Memory B cell (primary cell): ENCODE measurements around the gene FXYD5.
A peak's percentile ranks its signal among the peaks of the same experiment; 100 is the strongest.

Source experiments
- ATAC-seq: fragments of 150-1000 bp; cut with Tn5 transposase; 2 replicates; pipeline ENCODE4 v1.10.0; 2021; ENCODE audit warnings: low read depth, mild to moderate bottlenecking, moderate library complexity
- DNase-seq, 2 donors: peaks; one replicate each; pipeline ENCODE4 v3.0.0; 2022; ENCODE audit warnings: low spot score in 2 of 2
- H3K27ac Mint-ChIP-seq: one replicate; pipeline ENCODE4 v1.8.0; 2022; ENCODE audit warnings: mild to moderate bottlenecking, moderate library complexity, mixed read lengths
- H3K27me3 Mint-ChIP-seq: one replicate; pipeline ENCODE4 v1.8.0; 2022; ENCODE audit warnings: mixed read lengths
- H3K36me3 Mint-ChIP-seq: one replicate; pipeline ENCODE4 v1.8.0; 2022; ENCODE audit warnings: mild to moderate bottlenecking, mixed read lengths
- H3K4me1 Mint-ChIP-seq: one replicate; pipeline ENCODE4 v1.8.0; 2022; ENCODE audit warnings: mixed read lengths
- H3K4me3 Mint-ChIP-seq: one replicate; pipeline ENCODE4 v1.8.0; 2022; ENCODE audit warnings: mild to moderate bottlenecking, moderate library complexity, mixed read lengths
- H3K9me3 Mint-ChIP-seq: one replicate; pipeline ENCODE4 v1.8.0; 2022; ENCODE audit warnings: mixed read lengths

The FXYD5 gene

DNA sequence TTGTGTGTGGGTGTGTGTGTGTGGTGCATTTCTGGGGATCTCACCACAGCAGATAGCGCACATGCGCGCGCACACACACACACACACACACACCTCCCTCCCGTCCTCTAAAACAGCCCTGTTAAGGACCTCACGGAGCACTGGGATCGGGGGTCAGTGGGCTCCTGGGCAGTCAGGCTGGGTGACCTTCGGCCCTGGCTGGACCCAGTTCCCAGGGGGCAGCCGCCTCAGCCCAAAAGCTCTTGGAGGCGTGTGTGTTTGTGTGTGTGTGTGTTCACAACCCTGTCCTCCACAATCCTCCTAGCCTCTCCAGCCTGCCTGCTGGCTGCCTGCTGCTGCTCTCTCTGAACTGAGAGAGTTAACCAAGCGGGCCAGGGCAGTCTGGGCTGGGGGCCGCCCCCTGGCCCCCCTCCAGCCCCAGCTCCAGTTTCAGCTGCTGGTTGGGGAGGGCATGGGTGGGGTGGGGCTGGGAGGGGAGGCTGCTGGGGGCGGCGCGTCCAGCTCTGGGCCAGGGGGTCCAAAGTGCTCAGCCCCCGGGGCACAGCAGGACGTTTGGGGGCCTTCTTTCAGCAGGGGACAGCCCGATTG lies 16.1 kb upstream of the FXYD5 start, which contains the start of gene FXYD1:
Gene FXYD1 (plus strand): TSS at position 520 of the 588 bp plus-strand sequence. CDS start 1,256 bp downstream, outside the sequence.
- H3K4me3 Mint-ChIP-seq: no peak within 1 kb of the TSS
- H3K9me3 Mint-ChIP-seq: no peaks in the 10 kb centered on the region
- peaks cover 1% of the 10 kb centered on the region for H3K36me3 Mint-ChIP-seq
- H3K27ac Mint-ChIP-seq: no peak within 1 kb of the TSS
- H3K4me1 Mint-ChIP-seq: peaks cover 29% of the 10 kb centered on the region
- DNase-seq: no peak
- no peak for ATAC-seq
- H3K27me3 Mint-ChIP-seq: peaks cover 4% of the 10 kb centered on the region

- ATAC-seq (no peak), DNase-seq (no peak)
- Mint-ChIP-seq H3K27me3 (peaks cover 4% of the 10 kb centered on the region), H3K27ac (peak overlapping the region; percentile 58), H3K36me3 (no peaks in the 10 kb centered on the region), H3K4me3 (peak overlapping the region; percentile 76), H3K9me3 (no peaks in the 10 kb centered on the region), H3K4me1 (peaks cover 40% of the 10 kb centered on the region)
Observed at GRCh38 chr19:35140207-35140961, 14.2 kb upstream of the FXYD5 start.

DNA sequence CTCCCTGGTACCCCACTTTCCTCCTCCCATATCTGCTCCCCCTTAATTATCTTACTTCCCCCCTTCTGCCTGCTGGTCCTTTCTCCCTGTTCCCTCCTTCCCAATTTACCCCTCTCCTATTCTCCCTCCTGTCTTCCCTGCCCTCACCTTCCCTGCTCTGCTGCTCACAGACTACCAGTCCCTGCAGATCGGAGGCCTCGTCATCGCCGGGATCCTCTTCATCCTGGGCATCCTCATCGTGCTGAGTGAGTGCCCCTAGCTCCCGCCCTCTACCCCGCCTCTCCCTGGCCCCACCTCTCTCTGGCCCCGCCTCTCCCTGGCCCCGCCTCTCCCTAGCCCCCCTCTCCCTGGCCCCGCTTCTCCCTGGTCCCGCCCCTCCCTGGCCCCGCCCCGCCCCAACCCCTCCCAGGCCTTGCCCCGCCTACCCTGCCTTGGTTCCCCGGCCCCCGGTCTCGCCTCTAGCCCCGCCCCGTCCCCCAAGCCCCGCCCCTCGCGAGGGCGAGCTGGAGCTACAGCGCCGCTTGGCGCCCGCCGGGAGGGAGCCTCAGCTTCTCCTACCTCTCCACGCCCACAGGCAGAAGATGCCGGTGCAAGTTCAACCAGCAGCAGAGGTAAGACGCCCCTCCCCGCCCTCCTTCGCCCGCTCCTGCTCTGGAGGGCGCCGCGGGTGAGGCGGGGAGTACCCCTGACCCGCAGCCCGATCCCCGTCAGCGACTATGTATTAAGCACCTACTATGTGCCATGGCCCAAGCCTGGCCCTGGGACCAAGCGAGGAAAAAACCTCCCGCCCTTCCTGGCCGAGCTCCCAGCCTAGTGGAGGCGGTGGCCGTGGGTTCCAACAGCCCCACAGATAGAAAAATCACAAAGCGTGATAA lies 13.3 kb upstream of the FXYD5 start:
- Mint-ChIP-seq H3K36me3 (no peaks in the 10 kb centered on the region), H3K4me3 (peak overlapping the region; percentile 90), H3K9me3 (no peaks in the 10 kb centered on the region), H3K27me3 (peaks cover 4% of the 10 kb centered on the region), H3K27ac (peak overlapping the region; percentile 59), H3K4me1 (peaks cover 38% of the 10 kb centered on the region)
- DNase-seq: peak; percentile 87 to 89
- ATAC-seq: peak; percentile 73

GRCh38 chr19:35141837-35142605 lies 12.5 kb upstream of the FXYD5 start:
- H3K27me3 Mint-ChIP-seq: peaks cover 4% of the 10 kb centered on the region
- peaks cover 37% of the 10 kb centered on the region for H3K4me1 Mint-ChIP-seq
- ATAC-seq: peak; percentile 23
- H3K9me3 Mint-ChIP-seq: no peaks in the 10 kb centered on the region
- H3K27ac Mint-ChIP-seq: peak overlapping the region; percentile 59
- H3K36me3 Mint-ChIP-seq: no peaks in the 10 kb centered on the region
- no peak for DNase-seq
- H3K4me3 Mint-ChIP-seq: peak overlapping the region; percentile 90

DNA sequence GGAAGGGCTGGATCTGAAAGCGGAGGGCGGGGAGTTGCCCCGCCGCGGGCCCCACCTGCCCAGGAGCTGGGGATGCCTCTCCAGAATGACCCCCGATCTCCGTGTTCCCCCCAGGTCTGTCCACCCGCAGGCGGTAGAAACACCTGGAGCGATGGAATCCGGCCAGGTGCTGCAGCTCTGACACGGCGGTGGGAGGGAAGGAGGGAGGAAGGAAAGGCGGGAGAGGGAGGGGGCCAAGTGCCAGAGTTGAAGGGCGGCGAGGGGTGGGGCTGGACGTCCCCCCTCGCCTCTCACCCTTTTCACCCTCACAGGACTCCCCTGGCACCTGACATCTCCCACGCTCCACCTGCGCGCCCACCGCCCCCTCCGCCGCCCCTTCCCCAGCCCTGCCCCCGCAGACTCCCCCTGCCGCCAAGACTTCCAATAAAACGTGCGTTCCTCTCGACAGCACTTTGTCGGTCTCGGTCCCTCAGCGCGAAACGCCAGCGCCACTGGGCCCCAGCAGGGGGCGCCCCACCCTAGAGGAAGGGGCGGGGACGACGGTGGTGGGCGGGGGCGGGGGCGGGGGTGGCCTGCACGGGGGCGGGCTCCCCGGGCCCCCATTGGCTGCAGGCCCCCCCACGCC lies 11.8 kb upstream of the FXYD5 start:
- no peaks in the 10 kb centered on the region for H3K9me3 Mint-ChIP-seq
- no peak overlapping the region for H3K27ac Mint-ChIP-seq
- H3K36me3 Mint-ChIP-seq: no peaks in the 10 kb centered on the region
- peaks cover 32% of the 10 kb centered on the region for H3K4me1 Mint-ChIP-seq
- peak; percentile 35 for ATAC-seq
- H3K27me3 Mint-ChIP-seq: peaks cover 2% of the 10 kb centered on the region
- DNase-seq: peak; percentile 77 to 78
- peak overlapping the region; percentile 90 for H3K4me3 Mint-ChIP-seq

DNA sequence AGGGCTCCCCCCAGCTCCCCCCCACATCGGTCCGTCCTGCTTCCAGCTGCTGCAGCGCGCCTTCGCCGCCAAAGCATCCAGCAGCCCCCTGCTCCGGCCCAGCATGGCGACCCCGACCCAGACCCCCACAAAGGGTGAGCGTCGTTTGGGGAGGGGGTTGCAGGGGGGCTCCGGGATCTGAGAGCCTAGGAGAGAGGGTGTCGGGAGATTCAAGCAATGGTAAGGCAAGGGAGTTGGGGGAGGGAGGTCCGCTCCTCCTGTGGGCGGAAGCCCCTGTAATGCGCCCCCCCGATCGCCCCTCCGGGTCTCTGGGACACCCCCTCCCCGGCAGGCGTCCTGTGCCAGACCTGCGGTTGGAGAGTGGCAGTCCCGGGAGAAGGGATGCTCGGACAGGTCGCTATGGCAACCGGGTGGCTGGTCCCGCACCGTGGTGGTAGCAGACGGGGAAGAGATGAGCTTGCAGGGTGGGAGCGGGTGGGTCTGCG lies 11.3 kb upstream of the FXYD5 start, which contains the start of gene FXYD7:
Gene FXYD7 (plus strand): TSS at position 25 of the 485 bp plus-strand sequence. CDS start 79 bp downstream, at position 104.
- Mint-ChIP-seq H3K4me1 (peaks cover 27% of the 10 kb centered on the region), H3K36me3 (no peaks in the 10 kb centered on the region), H3K9me3 (no peaks in the 10 kb centered on the region), H3K27ac (peak within 1 kb of the TSS; percentile 16), H3K27me3 (peaks cover 2% of the 10 kb centered on the region), H3K4me3 (peak within 1 kb of the TSS; percentile 90)
- ATAC-seq: no peak
- DNase-seq: no peak

- H3K4me3 Mint-ChIP-seq: peak overlapping the region; percentile 1
- H3K27ac Mint-ChIP-seq: peak overlapping the region; percentile 16
- H3K27me3 Mint-ChIP-seq: peaks cover 2% of the 10 kb centered on the region
- H3K4me1 Mint-ChIP-seq: peaks cover 27% of the 10 kb centered on the region
- DNase-seq (no peak), ATAC-seq (no peak)
- H3K36me3 Mint-ChIP-seq: no peaks in the 10 kb centered on the region
- H3K9me3 Mint-ChIP-seq: no peaks in the 10 kb centered on the region
Observed at GRCh38 chr19:35143818-35144217, 10.7 kb upstream of the FXYD5 start.

DNA sequence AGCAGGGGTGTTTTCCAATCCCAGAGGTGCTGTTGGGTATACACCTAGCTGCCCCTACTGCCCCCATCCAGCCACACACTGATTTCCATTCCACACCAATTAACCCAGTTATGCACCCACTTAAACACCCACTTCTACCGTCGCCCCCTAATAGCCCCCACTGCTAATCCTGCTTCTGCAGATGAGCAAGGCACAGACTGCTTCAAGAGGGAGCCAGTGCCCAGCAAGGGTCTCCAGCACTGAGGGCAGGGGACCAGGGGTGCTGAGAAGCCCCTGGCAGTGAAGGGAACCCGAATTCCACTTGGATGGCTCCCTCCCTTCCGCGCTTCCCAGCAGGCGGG lies 10.3 kb upstream of the FXYD5 start:
- no peak for ATAC-seq

DNA sequence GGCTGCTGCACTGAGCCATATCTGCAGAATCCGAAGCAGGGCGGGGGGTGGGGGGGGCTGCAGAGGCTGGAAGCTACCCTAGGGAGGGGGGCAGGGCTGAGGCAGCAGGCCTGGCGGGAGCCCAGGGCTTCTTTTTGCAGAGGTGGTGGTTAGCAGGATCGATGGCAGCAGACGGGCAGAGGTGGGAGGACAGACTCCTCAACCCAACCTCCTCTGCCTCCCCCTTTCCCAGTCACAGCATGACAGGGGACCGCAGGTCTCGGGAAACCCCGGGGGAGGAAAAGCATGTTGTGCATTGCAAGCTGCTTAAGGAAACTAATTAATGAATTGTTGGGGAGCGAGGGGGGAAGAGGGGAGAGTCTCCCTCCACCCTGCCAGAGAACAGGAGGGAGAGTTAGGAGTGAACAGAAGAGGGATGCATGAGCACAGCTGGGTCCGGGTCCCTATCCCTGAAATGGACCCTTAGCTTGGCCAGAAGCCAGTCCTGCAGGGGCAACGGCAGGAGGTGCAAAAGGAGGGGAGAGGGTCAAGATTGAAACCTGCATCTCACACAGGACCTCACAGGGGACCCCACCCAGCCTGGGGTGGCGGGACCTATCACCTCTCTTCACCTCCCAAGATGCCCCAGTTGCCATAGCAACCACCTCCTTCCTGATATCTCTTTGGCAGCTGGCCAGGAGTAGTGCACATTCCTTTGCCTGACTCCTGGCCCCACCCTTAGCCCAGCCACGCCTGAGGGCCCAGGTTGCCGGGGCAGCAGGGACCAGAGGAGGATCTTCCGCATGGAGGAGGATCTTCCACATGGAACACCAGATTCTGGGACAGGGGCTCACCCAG lies 9.7 kb upstream of the FXYD5 start:
- Mint-ChIP-seq H3K27ac (no peak overlapping the region), H3K9me3 (no peaks in the 10 kb centered on the region), H3K36me3 (no peaks in the 10 kb centered on the region), H3K4me1 (peaks cover 25% of the 10 kb centered on the region), H3K27me3 (peaks cover 2% of the 10 kb centered on the region), H3K4me3 (no peak overlapping the region)
- ATAC-seq (no peak), DNase-seq (no peak)

More for the DNA sequence above, 10.3 kb upstream of the FXYD5 start:
- no peaks in the 10 kb centered on the region for H3K9me3 Mint-ChIP-seq
- no peaks in the 10 kb centered on the region for H3K36me3 Mint-ChIP-seq
- H3K4me3 Mint-ChIP-seq: no peak overlapping the region
- no peak for DNase-seq
- peaks cover 25% of the 10 kb centered on the region for H3K4me1 Mint-ChIP-seq
- H3K27me3 Mint-ChIP-seq: peaks cover 2% of the 10 kb centered on the region
- H3K27ac Mint-ChIP-seq: no peak overlapping the region

GRCh38 chr19:35146746-35147459 lies 7.6 kb upstream of the FXYD5 start:
- no peaks in the 10 kb centered on the region for H3K27me3 Mint-ChIP-seq
- peak overlapping the region; percentile 48 for H3K27ac Mint-ChIP-seq
- DNase-seq (no peak), ATAC-seq (no peak)
- H3K4me1 Mint-ChIP-seq: peaks cover 16% of the 10 kb centered on the region
- no peaks in the 10 kb centered on the region for H3K36me3 Mint-ChIP-seq
- no peaks in the 10 kb centered on the region for H3K9me3 Mint-ChIP-seq
- H3K4me3 Mint-ChIP-seq: no peak overlapping the region

DNA sequence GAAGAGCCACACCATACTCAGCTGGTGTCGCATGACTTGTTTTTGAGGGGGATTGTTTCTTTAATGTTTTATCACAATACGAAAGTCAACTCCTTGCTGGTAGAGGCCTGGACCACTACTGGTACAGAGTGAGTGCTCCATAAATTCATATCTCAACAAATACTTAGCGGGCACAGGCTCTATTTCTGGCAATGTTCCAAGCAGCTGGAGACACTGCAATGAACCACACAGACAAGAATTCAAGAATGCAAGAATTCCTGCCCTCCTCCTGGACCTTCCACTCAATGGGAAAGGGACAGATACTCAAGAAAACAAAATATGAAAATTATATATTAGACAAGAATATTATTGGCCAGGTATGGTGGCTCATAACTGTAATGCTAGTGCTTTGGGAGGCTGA lies 5.1 kb upstream of the FXYD5 start:
- Mint-ChIP-seq H3K27ac (no peak overlapping the region), H3K27me3 (peaks cover 2% of the 10 kb centered on the region), H3K4me3 (no peak overlapping the region), H3K4me1 (peaks cover 22% of the 10 kb centered on the region), H3K9me3 (no peaks in the 10 kb centered on the region), H3K36me3 (no peaks in the 10 kb centered on the region)
- ATAC-seq (no peak), DNase-seq (no peak)

DNA sequence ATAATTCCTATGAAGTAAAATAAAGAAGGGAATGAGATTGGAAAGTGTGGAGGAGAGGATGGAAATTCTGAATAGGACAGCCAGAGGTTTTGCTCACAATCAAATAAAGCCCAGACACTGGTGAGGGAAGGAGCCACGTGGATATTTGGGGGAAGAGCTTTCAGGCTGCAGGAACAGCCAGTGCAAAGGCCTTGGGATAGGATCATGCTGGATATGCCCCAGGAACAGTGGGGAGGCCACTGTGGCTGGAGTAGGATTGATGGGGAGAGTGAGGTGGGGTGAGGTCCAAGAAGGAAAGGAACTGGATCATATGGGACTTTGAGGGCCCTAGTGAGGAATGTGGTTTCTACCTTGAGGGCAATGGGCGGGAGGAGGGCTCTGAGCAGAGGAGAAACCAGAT lies 4.1 kb upstream of the FXYD5 start:
- peaks cover 4% of the 10 kb centered on the region for H3K36me3 Mint-ChIP-seq
- peaks cover 2% of the 10 kb centered on the region for H3K27me3 Mint-ChIP-seq
- no peak overlapping the region for H3K27ac Mint-ChIP-seq
- no peaks in the 10 kb centered on the region for H3K9me3 Mint-ChIP-seq
- peaks cover 22% of the 10 kb centered on the region for H3K4me1 Mint-ChIP-seq
- ATAC-seq: no peak
- DNase-seq: no peak
- H3K4me3 Mint-ChIP-seq: no peak overlapping the region
